GM23338 (cell line): ENCODE results near the gene CSNK2B.

Experiments used
- CTCF ChIP-seq, 2 experiments: fragments of 200-600 bp in 1 of 2; sonication (generic) in 1 of 2; conservative IDR thresholded peaks; 2 replicates each; pipeline versions ENCODE4 v1.5.1 to v1.6.1; 2016 to 2017; ENCODE audit warnings: antibody characterized with exemption in 2 of 2, low read depth in 2 of 2, mild to moderate bottlenecking in 2 of 2, moderate library complexity in 1 of 2
- POLR2AphosphoS5 ChIP-seq: IDR thresholded peaks from 2 replicates; pipeline ENCODE4 v1.6.1; 2016; ENCODE audit warnings: antibody characterized with exemption, low read depth

- TF ChIP-seq CTCF (conservative IDR thresholded peaks at IDR 0.05; ENCODE audit: low read depth in 2 of 2) (no peak), POLR2AphosphoS5 (peak; percentile 63)
Measured at GRCh38 chr6:31665501-31666336, at the start of gene CSNK2B.
